Epidermal melanocyte (primary cell): ENCODE results near the gene TTLL5.

Source experiments
- DNase-seq: peaks from one replicate; pipeline ENCODE4 v3.0.0; 2011; ENCODE audit warnings: low spot score; ENCODE audit not compliant: insufficient read length

The TTLL5 gene

GRCh38 chr14:75863221-75863620, 202.2 kb downstream of the TTLL5 start:
- DNase-seq: no peak

GRCh38 chr14:75864352-75864751, 203.3 kb downstream of the TTLL5 start:
- no peak for DNase-seq

- DNase-seq: no peak
Observed at GRCh38 chr14:75865531-75865930, 204.5 kb downstream of the TTLL5 start.

- no peak for DNase-seq
Observed at GRCh38 chr14:75866970-75867369, 205.9 kb downstream of the TTLL5 start.

- DNase-seq: no peak
Observed at GRCh38 chr14:75871181-75871880, 210.3 kb downstream of the TTLL5 start.

GRCh38 chr14:75875958-75876357, 214.9 kb downstream of the TTLL5 start:
- no peak for DNase-seq

- no peak for DNase-seq
Observed at GRCh38 chr14:75876530-75876929, 215.5 kb downstream of the TTLL5 start.

GRCh38 chr14:75877292-75877691, 216.2 kb downstream of the TTLL5 start:
- DNase-seq: no peak

GRCh38 chr14:75877884-75878283, 216.8 kb downstream of the TTLL5 start:
- DNase-seq: no peak

GRCh38 chr14:75879031-75879430, 218.0 kb downstream of the TTLL5 start:
- DNase-seq: no peak

GRCh38 chr14:75880512-75880911, 219.5 kb downstream of the TTLL5 start:
- no peak for DNase-seq

GRCh38 chr14:75881994-75882393, 220.9 kb downstream of the TTLL5 start:
- DNase-seq: no peak

GRCh38 chr14:75884198-75884611, 223.2 kb downstream of the TTLL5 start:
- no peak for DNase-seq

GRCh38 chr14:75885829-75886228, 224.8 kb downstream of the TTLL5 start:
- no peak for DNase-seq

GRCh38 chr14:75886636-75887348, 225.7 kb downstream of the TTLL5 start:
- DNase-seq: no peak

GRCh38 chr14:75888945-75889344, 227.9 kb downstream of the TTLL5 start:
- no peak for DNase-seq

GRCh38 chr14:75896341-75896740, 235.3 kb downstream of the TTLL5 start:
- DNase-seq: no peak

- DNase-seq: no peak
Observed at GRCh38 chr14:75904311-75904710, 243.3 kb downstream of the TTLL5 start.

GRCh38 chr14:75905147-75905904, 244.3 kb downstream of the TTLL5 start:
- DNase-seq: no peak

GRCh38 chr14:75906228-75906627, 245.2 kb downstream of the TTLL5 start:
- DNase-seq: no peak

GRCh38 chr14:75906680-75907280, 245.7 kb downstream of the TTLL5 start:
- DNase-seq: peak; percentile 76
